ENCODE measurements around the gene PLK2. TPM values are rescaled to one million over a fixed set of nuclear protein-coding genes. Genes with fewer than 3 reads are reported as not detected.
A peak's percentile ranks its signal among the peaks of the same experiment; 100 is the strongest.

The PLK2 gene
- total and polyA plus RNA-seq, 2 of the 4 experiments (the other 2 are of a cell fraction), result 129 to 337 TPM

- no peak overlapping the region for H3K56ac ChIP-seq (ENCODE audit: extremely low read depth, insufficient read depth, low read length)
- no peak overlapping the region for H2AK5ac ChIP-seq (ENCODE audit: low read depth, low read length)
- H2BK5ac ChIP-seq (ENCODE audit: low read depth, low read length, poor library complexity, severe bottlenecking), result no peak overlapping the region
- no peaks in the 10 kb centered on the region for H3K9me3 ChIP-seq (ENCODE audit: control insufficient read depth, insufficient read depth, low read length)
- no TSS peak for BruUV-seq (replicated peaks)
- H4K5ac ChIP-seq (ENCODE audit: low read depth, low read length), result no peak overlapping the region
- H3K9ac ChIP-seq (ENCODE audit: low read depth, low read length), result no peak overlapping the region
- H3K4ac ChIP-seq (ENCODE audit: low read depth, low read length), result no peak overlapping the region
- ChIA-PET CTCF (interaction anchor here (1.0 kb wide), 1 partner anchor 17 kb away, joined by 3 read pairs; no protein-coding TSS in a partner anchor), POLR2A (ENCODE audit: unreplicated experiment) (no interaction called here)
- H3K79me1 ChIP-seq (ENCODE audit: low read depth in 1 of 2, low read length in 2 of 2), result no peaks in the 10 kb centered on the region
- H2BK15ac ChIP-seq (ENCODE audit: low read depth, low read length), result no peak overlapping the region
- H3K4me3 ChIP-seq (ENCODE audit: insufficient read depth, low read depth, low read length), result no peak overlapping the region
- no peak overlapping the region for H3K23ac ChIP-seq (ENCODE audit: low read depth, low read length)
- no peaks in the 10 kb centered on the region for H4K20me1 ChIP-seq (ENCODE audit: insufficient read depth, low read length)
- DNase-seq (peak; percentile 95), ATAC-seq (ENCODE audit: low read depth) (peak; percentile 83)
- peaks cover 4% of the 10 kb centered on the region; the same call in 1 of the 2 replicates for H3K4me1 ChIP-seq (ENCODE audit: control insufficient read depth, insufficient read depth, low read length)
- in situ Hi-C loops (cut with MboI; ENCODE audit: low sequenced_read_pairs), result no loop called here
- H2BK20ac ChIP-seq (ENCODE audit: low read depth, low read length), result no peak overlapping the region
- no peak overlapping the region for H4K8ac ChIP-seq (ENCODE audit: low read depth in 2 of 2, low read length in 2 of 2)
- no CpG with 5 or more reads among the region's 2 CpGs for WGBS, 2 experiments (ENCODE audit: extremely low coverage in 2 of 2, insufficient read length in 1 of 2)
- dilution Hi-C loops (cut with HindIII; ENCODE audit: low sequenced_read_pairs, unreplicated experiment), result no loop called here
- no peaks in the 10 kb centered on the region for H3K27me3 ChIP-seq (ENCODE audit: control insufficient read depth, insufficient read depth, low read length)
- no peaks in the 10 kb centered on the region for H3K36me3 ChIP-seq (ENCODE audit: control insufficient read depth, insufficient read depth, low read length)
- H3K27ac ChIP-seq (ENCODE audit: insufficient read depth, low read length), result no peak overlapping the region
- H2AFZ ChIP-seq (replicated peaks; ENCODE audit: low read length, poor library complexity), result no peak overlapping the region
- no peak overlapping the region for H2BK120ac ChIP-seq (ENCODE audit: low read depth, low read length)
- no peak overlapping the region for H3K18ac ChIP-seq (ENCODE audit: low read depth, low read length)
- H3K14ac ChIP-seq (replicated peaks; ENCODE audit: low read depth, low read length), result no peak overlapping the region
- no peak for TF ChIP-seq SMC3 (IDR thresholded peaks at IDR 0.05; ENCODE audit: low read depth, low read length)
- TF ChIP-seq CEBPB (IDR thresholded peaks at IDR 0.05; ENCODE audit: low read depth, low read length), result peak; percentile 92
- TF ChIP-seq MAFK (IDR thresholded peaks at IDR 0.05; ENCODE audit: low read depth, low read length), result peak; percentile 15; the same call in 1 of the 2 replicates
- TF ChIP-seq RFX5 (IDR thresholded peaks at IDR 0.05; ENCODE audit: low read depth, low read length), result no peak
- peaks cover 4% of the 10 kb centered on the region for H3K9me1 ChIP-seq (ENCODE audit: insufficient read depth, low read length)
- intact Hi-C loops (cut with micrococcal nuclease), result no loop called here
- no peak overlapping the region for H4K91ac ChIP-seq (ENCODE audit: insufficient read depth, low read depth, low read length)
- H3K4me2 ChIP-seq (ENCODE audit: low read depth, low read length), result no peak overlapping the region
- H2AK9ac ChIP-seq (replicated peaks; ENCODE audit: low read depth, low read length, poor library complexity), result no peak overlapping the region
Measured at GRCh38 chr5:58410441-58410840, 49.4 kb downstream of the PLK2 start.

Measured in IMR-90 (cell line).